Sciatic nerve (tissue), 2 donors: ENCODE measurements around the gene OPRM1. TPM values are rescaled to one million over a fixed set of nuclear protein-coding genes. Genes with fewer than 3 reads are reported as not detected.
A peak's percentile ranks its signal among the peaks of the same experiment; 100 is the strongest.
"Not testable (repeated sequence)": the region's sequence is repeated elsewhere in the genome, so short reads cannot be mapped to it uniquely, and the experiment has no call there.

ENCODE experiments used
- ATAC-seq: fragments of 200-7000 bp; cut with Tn5 transposase; one replicate; pipeline ENCODE4 v1.9.1; 2020; ENCODE audit warnings: mild to moderate bottlenecking, moderate library complexity
- DNase-seq: peaks from one replicate; pipeline ENCODE4 v3.0.0-alpha.2; 2020; ENCODE audit warnings: low spot score
- intact Hi-C: fragments of 100-400 bp; cut with DNase I; formaldehyde crosslinking; loops from one replicate; pipeline ENCODE4 v1.14.2; 2022
- total RNA-seq: library from RNA; stranded (reverse); fragmentation: NEBNext Ultra II Directional; extraction: Animal tissue kit (Norgen Biotek cat#: 25700); gene quantifications from one replicate; pipeline ENCODE4 v1.2.1, GENCODE V29; 2021
- donor health status: DM: no; HTN: no; CAD: no.
- donor health status: DM: no; HTN: no; CAD: no.

Gene OPRM1
- total RNA-seq, 1 donor from 2014 or later = not detected

DNA sequence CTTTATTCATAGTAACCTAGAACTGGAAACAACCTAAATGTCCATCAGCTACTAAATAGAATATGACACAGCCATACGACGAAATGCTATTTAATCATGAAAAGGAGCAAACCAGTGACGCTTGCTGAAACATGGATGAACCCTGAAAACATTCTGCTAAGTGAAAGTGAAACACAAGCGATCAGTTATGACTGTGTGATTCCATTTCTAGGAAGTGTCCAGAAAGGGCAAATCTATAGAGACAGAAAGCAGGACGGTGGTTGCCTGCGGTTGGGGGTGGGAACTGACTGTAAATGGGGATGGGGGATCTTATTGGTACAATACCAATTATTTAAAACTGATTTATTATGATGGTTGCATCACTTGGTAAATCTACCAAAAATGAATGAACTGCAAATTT, 190.7 kb downstream of the OPRM1 start:
- ATAC-seq = no peak
- intact Hi-C loops = no loop called here
- DNase-seq = no peak

DNA sequence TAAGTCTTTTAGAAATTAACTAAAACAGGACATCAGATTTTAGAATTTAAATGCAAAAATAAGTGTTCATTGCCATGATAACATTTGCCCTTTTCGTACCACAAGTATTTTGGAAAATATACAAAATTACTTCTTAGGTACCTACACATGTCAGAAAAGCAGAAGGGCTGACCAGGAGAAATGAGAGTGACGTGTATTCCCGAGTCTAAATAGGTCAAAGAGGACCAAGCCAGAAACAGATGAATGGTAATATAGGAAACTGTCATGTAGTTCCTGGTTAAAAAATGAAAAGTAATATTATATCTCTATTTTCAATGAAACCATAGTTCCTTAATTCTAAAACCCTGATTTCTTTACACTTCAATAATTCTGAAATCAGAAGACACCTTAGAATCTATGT, 191.4 kb downstream of the OPRM1 start:
- intact Hi-C loops = no loop called here
- DNase-seq (no peak), ATAC-seq (no peak)

DNA sequence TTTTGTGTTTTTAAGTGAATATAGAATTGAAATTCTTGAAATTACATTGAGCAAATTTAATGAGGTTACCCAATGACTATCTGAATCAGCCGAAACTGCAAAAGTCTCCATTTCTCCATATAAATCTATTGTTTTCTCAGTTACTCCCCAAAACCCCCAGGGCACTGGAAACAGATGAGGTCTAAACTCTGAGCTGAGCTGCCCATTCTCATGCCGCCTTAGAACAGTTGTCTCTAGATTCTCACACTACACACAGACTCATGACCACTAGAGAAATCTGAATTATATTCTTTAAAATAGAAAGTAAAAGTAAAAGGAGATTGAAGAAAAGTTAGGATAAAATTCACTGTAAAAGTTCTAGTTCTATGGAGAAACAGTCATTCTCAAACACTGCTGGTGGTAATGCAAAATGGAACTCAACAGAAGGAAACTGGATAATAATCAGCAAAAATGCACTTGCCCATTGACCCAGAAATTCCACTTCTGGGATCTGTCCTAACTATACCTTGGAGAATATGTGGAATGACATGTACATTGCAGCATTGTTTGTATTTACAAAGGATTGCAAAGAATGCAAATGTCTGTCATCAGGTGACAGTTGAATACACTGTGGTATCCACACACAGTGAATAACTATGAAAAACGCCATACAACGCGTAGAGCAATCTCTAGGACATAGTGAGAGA, 192.0 kb downstream of the OPRM1 start:
- intact Hi-C loops = no loop called here
- ATAC-seq (no peak), DNase-seq (no peak)

DNA sequence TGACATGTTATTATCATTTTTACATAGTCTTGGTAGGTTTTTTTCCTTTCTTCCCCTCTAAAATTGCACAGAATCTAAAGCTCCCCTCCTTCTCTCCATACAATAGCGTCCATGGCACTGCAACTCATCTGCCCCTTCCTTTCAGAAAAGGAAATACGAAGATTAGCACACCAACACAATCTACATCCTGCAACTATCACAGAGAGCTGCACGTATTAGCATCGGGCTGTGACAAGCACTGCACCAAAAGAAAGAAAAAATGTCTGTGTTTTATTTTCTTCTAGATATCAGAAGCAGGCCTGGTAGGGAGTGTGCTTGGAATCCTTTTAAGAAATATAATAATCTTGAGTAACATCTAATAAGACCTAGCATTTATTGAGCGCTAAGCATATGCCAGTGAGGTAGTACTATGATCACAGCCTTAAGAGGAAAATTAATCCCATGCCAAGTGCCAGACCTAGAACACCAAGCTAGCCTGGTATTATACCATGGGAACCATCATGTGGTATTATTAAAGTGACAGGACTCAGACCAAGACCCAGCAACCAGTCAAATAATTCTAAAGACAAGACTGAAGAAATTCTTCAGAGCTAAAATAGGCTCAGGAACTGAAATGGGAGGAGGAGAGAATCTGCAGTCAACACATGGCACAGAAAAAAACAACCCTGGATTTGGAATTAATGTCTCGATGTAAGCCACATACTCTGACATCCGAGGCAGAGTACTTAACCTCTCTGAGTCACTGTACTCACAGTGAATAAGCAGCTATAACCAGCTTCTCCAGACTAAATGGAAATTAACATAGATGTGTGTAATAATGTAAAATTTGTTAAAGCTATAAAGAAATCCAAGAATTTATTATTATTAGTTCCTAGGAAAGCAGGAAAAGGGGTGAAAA, 193.2 kb downstream of the OPRM1 start:
- DNase-seq = no peak
- no peak for ATAC-seq
- intact Hi-C loops = no loop called here

DNA sequence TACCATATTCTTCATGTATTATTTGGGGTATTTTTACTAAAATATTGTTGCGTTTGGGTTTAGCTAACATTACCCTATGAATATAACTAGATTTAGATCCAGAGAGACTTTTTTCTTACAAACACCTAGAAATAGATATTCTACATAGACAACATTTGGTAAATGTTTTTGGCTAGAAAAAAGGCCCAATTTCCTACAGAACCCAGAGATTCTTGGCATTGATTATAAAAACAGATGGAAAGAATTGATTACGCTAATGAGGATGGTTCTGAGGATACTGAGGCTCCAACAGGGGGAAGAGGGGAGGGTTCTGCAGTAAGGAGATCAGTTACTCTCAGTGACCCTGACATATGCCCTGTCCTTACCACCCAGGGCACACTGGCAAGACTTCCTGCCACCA, 194.3 kb downstream of the OPRM1 start:
- intact Hi-C loops = no loop called here
- DNase-seq (no peak), ATAC-seq (no peak)

DNA sequence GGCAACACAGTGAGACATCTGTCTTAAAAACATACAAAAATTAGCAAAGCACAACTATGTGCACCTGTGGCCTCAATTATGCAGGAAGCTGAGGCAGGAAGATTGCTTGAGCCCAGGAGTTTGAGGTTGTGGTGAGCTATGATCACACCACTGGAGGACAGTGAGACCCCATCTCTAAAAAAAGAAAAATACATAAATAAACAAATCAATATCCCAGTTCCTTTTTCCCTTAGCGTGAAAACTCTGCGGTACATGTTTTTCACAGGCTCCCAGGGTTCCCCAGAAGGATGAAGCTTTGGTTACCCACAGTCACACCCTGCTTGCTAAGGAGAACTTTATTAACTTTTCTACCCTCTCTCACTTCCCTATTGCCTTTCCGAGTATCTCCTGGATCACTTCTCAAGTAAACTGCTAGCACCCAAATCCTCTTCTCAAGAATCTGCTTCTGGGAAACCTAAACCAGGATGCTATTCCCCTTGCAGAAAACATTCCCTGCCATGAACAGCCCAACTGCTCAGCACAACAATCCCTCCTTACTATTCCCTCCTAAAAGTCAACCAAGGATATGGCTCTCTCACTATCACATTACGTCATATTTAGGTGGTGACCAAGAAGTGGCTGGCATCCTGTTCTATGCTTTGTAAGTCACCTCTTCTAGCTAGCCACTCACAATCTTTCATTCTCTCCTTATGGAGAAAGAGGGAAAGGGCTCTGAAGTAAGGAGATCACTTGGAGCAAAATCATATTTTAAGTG, 195.2 kb downstream of the OPRM1 start:
- intact Hi-C loops = no loop called here
- no peak for ATAC-seq

DNA sequence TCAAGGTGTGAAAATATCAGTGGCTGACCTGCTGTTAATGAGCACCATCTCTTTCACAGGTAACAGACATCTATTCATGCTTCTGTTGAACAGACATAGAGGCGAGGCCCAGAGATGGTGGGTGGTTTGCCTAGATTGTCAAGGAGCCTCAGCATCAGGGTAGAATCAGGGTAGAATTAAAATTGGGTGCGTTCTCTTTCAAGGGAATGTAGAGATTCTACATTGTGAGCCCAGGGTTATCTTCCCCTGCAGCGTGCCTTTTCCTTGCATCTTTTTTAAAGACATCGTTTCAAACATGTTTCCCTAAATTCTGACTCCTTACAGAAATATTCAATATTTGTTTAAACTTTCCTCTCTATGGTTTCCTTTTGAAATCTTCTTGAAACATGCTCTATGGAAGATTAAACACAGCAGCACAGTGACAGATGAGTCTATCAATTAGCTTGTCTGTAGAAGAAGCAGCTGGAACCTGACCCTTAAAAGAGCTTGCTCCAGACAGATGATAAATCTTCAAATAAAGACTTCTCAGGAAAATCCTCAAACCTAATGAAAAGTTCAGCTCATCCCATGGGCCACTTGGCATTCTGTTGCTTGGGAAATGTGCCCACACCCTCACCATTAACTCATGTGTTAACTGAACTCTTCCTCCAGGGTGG, 197.7 kb downstream of the OPRM1 start:
- ATAC-seq = no peak
- intact Hi-C loops = no loop called here

More for the DNA sequence above, 195.2 kb downstream of the OPRM1 start:
- DNase-seq = no peak

DNA sequence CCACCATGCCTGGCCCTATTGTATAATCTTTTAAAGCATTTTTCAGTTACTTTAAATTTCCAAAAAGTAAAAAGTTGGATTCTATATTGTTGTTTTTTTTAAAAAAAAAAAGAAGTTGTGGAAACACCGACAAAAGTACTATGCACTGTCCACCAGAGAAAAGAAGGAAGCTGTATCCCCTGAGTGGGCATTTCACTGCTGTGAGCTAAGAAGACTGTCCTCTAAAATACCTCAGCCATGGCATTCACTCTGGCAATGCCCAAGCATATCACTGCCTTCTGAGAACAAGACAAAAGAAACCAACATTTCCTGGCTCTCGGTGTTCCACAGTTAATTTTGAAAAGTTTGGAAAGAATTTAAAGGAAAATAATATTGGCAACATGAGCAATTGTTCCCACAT, 199.8 kb downstream of the OPRM1 start:
- ATAC-seq (no peak), DNase-seq (no peak)
- intact Hi-C loops = no loop called here

More for the DNA sequence above, 197.7 kb downstream of the OPRM1 start:
- no peak for DNase-seq

DNA sequence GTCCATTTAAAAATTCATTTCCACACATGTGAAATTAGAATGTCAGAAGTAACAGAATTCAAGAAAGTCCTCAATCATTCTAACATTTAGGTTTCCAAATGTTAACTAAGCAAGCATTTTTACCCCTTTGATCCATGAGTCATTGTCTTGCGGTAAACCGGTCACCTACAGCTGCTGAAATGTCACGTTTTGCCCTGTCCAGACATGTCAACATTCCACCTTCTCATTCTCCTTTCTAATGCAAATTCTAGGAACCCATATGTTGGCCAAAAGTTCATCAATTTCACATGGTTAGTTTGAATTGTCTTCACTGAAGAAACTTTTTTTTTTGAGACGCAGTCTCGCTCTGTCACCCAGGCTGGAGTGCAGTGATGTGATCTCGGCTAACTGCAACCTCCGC, 200.4 kb downstream of the OPRM1 start:
- no peak for DNase-seq
- ATAC-seq = no peak
- intact Hi-C loops = no loop called here

DNA sequence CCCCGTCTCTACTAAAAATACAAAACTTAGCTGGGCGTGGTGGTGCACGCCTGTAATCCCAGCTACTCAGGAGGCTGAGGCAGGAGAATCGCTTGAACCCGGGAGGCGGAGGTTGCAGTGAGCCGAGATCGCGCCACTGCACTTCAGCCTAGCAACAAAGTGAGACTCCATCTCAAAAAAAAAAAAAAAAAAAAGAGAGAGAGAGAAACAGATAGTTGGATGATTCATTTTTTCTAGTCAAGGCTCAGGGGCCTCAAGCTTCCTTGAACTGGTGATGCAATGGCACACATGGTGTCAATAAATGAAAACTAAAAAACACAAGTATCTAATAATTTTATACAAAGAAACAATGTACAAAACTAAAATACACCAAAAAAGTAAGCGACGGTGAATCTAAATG, 202.0 kb downstream of the OPRM1 start:
- ATAC-seq, intact Hi-C loops, DNase-seq: not testable (repeated sequence)

DNA sequence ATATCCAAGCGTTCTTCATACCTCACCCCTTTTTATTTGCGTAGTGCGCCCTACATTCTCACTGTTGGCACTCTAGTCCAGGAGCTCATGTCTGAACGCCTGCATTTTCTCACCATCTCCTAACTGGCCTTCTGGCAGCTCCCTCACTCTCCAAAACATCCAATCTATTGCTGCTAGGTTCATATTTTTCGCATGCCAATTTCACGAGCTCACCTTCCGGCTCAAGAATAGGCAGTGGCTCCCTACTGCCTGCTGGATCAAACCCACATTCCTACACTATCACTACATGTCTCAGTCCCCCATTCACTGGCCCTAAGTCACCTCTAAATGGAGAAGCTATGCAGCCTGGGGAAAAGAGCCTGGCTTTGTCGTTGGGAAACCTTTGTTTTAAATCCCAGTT, 202.5 kb downstream of the OPRM1 start:
- ATAC-seq = no peak
- DNase-seq = no peak
- intact Hi-C loops = no loop called here

DNA sequence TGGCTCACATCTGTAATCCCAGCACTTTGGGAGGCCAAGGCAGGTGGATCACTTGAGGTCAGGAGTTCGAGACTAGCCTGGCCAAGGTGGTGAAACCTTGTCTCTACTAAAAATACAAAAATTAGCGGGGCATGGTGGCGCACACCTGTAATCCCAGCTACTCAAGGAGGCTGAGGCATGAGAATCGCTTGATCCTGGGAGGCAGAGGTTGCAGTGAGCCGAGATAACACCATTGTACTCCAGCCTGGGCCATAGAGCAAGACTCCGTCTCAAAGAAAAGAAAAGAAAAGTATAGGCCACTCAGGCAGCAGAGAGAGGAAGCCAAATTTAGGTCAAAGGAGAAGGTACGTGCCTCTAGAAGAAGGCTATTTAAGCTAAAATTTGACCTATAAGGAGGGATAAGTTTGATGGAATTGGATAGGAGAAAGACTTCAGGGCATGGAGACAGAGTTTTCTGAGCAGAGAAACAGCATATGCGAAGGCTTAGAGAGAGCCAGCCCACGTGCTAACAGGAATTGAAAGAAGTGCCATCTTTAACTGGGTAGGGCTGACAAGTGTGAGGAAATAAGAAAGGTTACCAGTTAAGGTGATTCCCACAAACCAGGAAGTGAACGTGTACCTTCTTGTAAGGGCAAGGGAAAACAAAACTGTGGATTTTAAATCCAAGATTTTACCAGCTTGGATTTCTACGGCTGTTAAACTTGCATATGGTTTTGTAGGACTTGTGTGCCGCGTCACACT, 203.7 kb downstream of the OPRM1 start:
- DNase-seq (no peak), ATAC-seq (no peak)
- intact Hi-C loops = no loop called here

DNA sequence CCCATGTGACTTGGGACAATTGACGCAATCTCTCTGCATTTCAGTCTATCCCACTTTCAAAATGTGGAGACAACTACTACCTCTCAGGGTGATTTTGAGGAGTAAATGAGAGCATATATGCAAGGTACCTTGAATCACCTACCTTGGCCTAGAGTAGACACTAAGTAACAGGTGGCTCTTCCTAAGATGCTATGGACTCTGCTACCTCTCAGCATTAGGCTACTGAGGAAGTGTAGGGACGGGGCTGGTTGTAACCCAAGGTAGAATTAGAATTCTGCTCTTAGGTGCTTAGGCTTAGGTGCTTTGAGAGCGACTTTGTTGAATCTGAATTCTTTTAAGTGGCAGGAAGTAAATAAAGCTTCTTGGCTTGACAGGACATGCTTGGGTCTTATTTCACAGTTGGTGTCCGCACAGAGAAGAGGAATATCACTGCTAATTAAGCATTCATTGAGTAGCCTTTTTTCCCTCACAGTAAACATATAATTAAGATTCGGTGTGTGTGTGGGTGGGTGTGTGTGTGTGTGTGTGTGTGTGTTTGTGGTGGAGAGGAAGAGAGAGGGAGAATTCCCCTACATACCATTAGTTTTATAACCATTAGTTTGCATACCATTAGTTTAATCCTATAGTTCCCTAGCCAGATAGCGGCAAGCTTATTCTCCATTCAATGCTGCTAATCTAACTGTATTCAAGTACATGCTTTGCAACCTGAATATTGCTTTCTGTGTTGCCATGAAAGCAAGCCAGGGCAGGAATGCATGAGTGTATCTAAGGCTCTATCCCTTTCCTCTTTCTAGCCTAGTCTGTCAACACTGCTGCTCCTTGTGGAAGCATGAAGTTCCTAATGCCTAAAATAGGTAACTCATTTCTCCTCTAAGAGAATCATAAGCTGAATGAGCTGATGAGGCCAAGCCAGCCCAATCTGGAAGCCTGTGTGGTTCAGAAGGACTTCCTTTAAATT, 205.0 kb downstream of the OPRM1 start:
- DNase-seq = no peak
- no peak for ATAC-seq
- intact Hi-C loops = no loop called here

DNA sequence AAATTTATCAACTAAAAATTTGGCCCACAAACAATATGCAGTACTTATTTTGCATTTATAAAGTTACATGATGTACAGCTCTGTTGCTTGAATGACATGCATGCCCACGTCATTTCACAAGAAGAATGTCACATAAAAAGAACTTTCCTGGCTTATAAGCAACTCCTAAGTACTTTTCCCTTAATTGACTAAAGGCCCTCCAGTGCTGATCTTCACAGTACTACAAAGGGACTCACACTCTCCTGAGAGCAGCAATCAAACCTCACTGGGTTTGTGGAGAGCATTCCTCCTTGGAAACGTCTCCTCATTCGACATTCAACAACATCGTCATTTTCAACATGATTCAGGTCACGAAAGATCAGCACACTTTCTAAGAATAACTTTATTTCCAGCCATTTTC, 206.5 kb downstream of the OPRM1 start:
- ATAC-seq (no peak), DNase-seq (no peak)
- intact Hi-C loops = no loop called here

DNA sequence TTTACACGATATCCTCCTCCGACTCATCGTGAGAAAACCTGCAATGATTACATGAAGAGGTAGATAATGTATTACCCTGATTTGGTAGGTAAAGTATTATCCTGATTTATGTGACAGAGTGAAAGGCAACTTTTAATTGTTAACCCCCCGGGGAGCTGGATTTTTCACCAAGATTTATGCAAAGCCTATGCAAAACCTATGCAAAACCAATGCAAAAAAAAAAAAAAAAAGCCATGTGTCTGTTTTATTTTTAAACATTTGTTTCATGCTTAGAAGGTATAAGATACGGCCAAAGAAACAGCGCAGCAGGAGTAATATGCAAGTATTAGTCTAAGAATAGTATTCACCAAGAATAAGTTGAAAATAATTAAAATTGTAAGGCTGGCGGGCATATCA, 207.7 kb downstream of the OPRM1 start:
- ATAC-seq (no peak), DNase-seq (no peak)
- intact Hi-C loops = no loop called here

DNA sequence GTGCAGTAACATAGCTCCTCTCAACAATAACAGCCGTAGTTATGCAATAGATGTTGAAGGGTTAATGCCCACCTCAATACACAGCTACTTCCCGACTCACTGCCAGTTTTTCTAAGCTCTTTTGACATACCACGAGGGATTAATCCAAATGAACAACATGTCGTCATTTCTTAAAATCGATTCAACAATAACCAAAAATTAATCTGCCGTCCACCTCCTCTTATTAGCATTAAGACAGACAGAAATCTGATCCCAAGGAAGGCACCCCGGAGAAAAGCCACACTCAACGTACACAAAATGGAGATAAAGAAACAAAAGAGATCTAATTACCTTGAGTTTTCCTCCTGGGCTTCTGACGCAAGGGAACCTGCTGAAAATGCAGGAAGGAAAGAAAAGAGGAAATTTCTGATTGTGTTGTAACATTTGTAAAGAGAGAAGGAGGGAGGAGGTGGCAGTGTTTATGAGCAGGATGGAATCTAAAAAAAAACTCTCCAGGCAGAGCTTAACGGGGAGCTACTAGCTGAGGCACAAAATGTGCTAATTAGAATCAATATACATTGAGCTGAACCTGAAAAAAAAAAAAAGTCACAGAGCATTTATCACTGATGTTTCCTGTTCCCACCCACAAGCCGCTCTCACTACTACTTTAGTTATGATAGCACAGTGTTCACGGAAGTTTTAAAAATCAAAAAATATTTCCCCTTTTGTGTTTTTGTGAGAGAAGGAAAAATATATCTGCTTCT, 208.2 kb downstream of the OPRM1 start:
- DNase-seq = no peak
- intact Hi-C loops = no loop called here
- ATAC-seq = peak; percentile 20
